Spleen (tissue), 11 donors: ENCODE measurements around the gene PTPRE. TPM values are rescaled to one million over a fixed set of nuclear protein-coding genes. Genes with fewer than 3 reads are reported as not detected.
A peak's percentile ranks its signal among the peaks of the same experiment; 100 is the strongest.

ENCODE experiments used
- DNase-seq: peaks from one replicate; pipeline ENCODE4 v3.0.0-alpha.2; 2020
- H3K27ac ChIP-seq, 8 donors: fragments of 200-600 bp; sonication (generic) in 7 of 8; 1 replicate in 4 of 8; 2 replicates in 4 of 8; pipeline versions ENCODE4 v1.5.0 to v1.8.0; 2016 to 2021; ENCODE audit warnings: inconsistent platforms in 4 of 8, mild to moderate bottlenecking in 4 of 8, moderate library complexity in 1 of 8
- H3K27me3 ChIP-seq, 7 donors: fragments of 200-600 bp; sonication (generic) in 6 of 7; replicated peaks in 1 of 7; 1 replicate in 4 of 7; 2 replicates in 3 of 7; pipeline versions ENCODE4 v1.5.0 to v1.8.0; 2016 to 2021; ENCODE audit warnings: inconsistent platforms in 3 of 7, mild to moderate bottlenecking in 1 of 7
- H3K36me3 ChIP-seq, 6 donors: fragments of 200-600 bp; sonication (generic) in 5 of 6; 1 replicate in 4 of 6; 2 replicates in 2 of 6; pipeline versions ENCODE4 v1.5.0 to v1.8.0; 2016 to 2021; ENCODE audit warnings: inconsistent platforms in 2 of 6
- H3K4me1 ChIP-seq, 6 donors: fragments of 200-600 bp; sonication (generic) in 5 of 6; 1 replicate in 3 of 6; 2 replicates in 3 of 6; pipeline versions ENCODE4 v1.5.0 to v1.8.0; 2016 to 2021; ENCODE audit warnings: inconsistent platforms in 3 of 6
- H3K4me3 ChIP-seq, 8 donors: fragments of 200-600 bp; sonication (generic) in 7 of 8; 1 replicate in 4 of 8; 2 replicates in 4 of 8; pipeline versions ENCODE4 v1.5.0 to v1.8.0; 2016 to 2021; ENCODE audit warnings: inconsistent platforms in 4 of 8, mild to moderate bottlenecking in 4 of 8, moderate library complexity in 2 of 8
- H3K9me3 ChIP-seq, 8 donors: fragments of 200-600 bp; sonication (generic) in 7 of 8; 1 replicate in 4 of 8; 2 replicates in 4 of 8; pipeline versions ENCODE4 v1.5.0 to v1.8.0; 2016 to 2021; ENCODE audit warnings: inconsistent platforms in 4 of 8
- POLR2A ChIP-seq, 3 donors: fragments of 450-650 bp; IDR thresholded peaks; one replicate each; pipeline ENCODE4 v1.5.1; 2017; ENCODE audit warnings: antibody characterized with exemption in 3 of 3, mild to moderate bottlenecking in 1 of 3
- POLR2AphosphoS5 ChIP-seq, 3 donors: sonication (generic); formaldehyde crosslinking; IDR thresholded peaks; one replicate each; pipeline ENCODE4 v1.5.1; 2017; ENCODE audit warnings: antibody characterized with exemption in 3 of 3
- WGBS, 5 donors: extraction: QIAGEN DNeasy Blood & Tissue Kit in 3 of 5; methylation state at CpG; one replicate each; pipeline versions ENCODE4 v1.1.5 to v1.1.7; 2013 to 2018; 5-methylcytosine and 5-hydroxymethylcytosine counted together
- intact Hi-C: fragments of 100-400 bp; cut with DNase I; formaldehyde crosslinking; loops from one replicate; pipeline ENCODE4 v1.15.0; 2023; ENCODE audit warnings: low total_unique reads
- polyA plus RNA-seq, 3 donors: library from polyadenylated mRNA; stranded (reverse); fragments of 200-250 nt; gene quantifications; one replicate each; pipeline ENCODE4 v1.2.1, GENCODE V29; 2013
- total RNA-seq, 7 donors: library from RNA; depleted of rRNA in 3 of 7; stranded (reverse); fragments of >200 nt in 3 of 7; fragmentation: NEBNext Ultra II Directional in 4 of 7; extraction: Animal tissue kit (Norgen Biotek cat#: 25700) in 4 of 7; gene quantifications; one replicate each; pipeline versions ENCODE4 v1.1.0 to v1.2.1, GENCODE V29; 2016 to 2021
- TF ChIP-seq, protein P1 (sequence below), 11 experiments: fragments of 200-600 bp in 7 of 11; fragments of 450-650 bp in 4 of 11; sonication (generic) in 4 of 11; IDR thresholded peaks in 8 of 11; conservative IDR thresholded peaks in 3 of 11; 1 replicate in 7 of 11; 2 replicates in 4 of 11; pipeline versions ENCODE4 v1.4.0 to v1.8.0; 2016 to 2021; ENCODE audit warnings: antibody characterized with exemption in 11 of 11, inconsistent platforms in 4 of 11, mild to moderate bottlenecking in 1 of 11
- donor health status: healthy with polysubstance abuse.
- donor health status: DM: no; HTN: no; CAD: no; lungs with moderate emphysema.
- donor health status: DM: no; HTN: no; CAD: no.
- donor health status: Bipolar disorder and iron deficiency.
- donor health status: healthy.
- donor health status: DM: no; HTN: no; CAD: no.
- donor health status: DM: yes; HTN: yes; CAD: no.

PTPRE gene
- total and polyA plus RNA-seq, 10 donors: 6.2 to 133 (median 70.2) TPM

DNA sequence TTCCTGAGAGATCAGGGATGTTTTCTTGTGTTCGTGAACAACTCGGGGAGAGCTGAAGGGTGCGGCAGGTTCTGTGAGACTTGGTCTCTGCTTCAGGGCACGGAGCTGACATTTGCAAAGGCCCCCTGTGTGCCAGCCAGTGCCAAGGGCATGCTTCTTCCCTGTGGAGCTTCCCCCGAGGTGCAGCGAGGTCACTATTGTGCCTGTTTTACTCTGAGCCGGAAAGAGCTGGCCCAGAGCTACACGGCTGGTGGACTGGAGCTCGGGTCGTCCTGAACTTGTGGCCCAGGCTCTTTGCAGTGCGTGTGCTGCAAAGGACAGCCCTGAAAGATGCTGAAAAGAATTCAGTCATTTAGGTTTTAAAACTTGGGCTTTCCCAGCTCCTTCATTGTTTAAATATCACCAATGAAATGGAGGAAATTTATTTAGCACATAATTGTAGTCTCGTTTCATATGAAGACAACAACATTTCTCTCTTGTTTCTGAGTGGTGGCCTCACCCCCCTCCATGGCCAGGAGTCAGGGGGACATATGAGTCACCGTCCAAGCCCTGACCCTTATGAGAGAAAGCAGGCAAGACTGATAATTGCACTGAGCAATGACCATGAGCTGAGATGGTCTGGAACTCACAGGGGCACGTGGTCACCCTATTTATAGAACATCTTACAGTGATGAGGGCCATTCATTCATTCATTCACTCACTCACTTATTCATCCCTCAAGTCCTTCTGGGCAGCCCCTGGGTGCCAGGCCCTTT lies 102.6 kb downstream of the PTPRE start:
- TF ChIP-seq POLR2AphosphoS5 (IDR thresholded peaks at IDR 0.05) (peak in 1 of 3 donors; percentile 36), POLR2A (IDR thresholded peaks at IDR 0.05) (no peak)
- H3K4me1 ChIP-seq: peaks cover 6 to 35% (median 24%) of the 10 kb centered on the region in 6 donors
- peak overlapping the region in 1 of 8 donors; percentile 9 for H3K27ac ChIP-seq
- H3K9me3 ChIP-seq: no peaks in the 10 kb centered on the region
- H3K36me3 ChIP-seq: no peaks in the 10 kb centered on the region
- H3K27me3 ChIP-seq: no peaks in the 10 kb centered on the region
- 69 to 81% (median 75%) methylated on average over 14 of the region's 14 CpGs for WGBS, 5 donors
- intact Hi-C loops: loop anchor here (2.0 kb wide), 1 partner anchor 103 kb away; the partner anchor contains the start of gene PTPRE
- H3K4me3 ChIP-seq: no peak overlapping the region
- DNase-seq: no peak

DNA sequence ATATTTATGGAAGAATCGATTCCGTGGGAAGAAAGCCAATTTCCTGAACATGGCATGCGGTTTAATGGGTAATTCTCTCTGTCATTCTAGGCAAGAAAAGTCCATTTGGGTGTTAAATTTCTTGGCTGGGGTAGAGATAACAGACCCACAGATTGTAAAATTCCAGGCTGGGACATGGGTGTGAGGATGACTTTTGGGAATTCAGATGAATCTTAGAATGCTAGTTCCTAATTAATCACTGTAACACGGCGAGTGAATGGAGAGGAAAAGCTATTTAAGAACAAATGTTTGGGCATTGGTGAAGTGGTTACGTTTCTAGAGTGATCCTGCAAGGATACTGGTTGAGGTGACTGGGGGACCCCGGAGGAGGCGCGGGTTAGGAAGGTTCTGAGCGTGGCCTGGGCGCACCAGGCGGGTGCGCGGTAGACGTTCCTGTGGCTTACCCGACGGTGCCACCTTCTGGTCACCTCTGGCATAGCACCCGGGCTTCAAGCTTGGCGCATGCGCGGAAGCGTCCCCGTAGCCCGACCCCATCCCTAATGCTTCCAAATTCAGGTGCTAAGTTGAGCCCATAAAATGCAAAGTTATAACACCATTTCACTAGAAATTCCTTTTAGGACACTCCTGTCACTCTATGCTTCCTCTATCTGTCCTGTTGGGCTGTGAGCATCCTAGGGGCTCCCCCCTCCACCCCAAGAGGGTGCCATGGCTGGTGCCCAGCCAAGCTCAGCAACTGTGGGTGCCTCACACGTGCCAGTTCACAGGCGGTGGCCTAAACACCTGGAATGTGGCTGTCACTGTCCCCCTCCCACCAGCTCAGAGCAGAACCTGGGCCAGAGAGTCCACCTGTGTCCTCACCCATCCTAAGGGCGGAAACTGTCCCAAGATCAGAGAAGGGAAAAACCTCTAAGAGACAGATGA lies 104.4 kb downstream of the PTPRE start:
- WGBS, 5 donors: 14 to 22% (median 16%) methylated on average over 22 to 27 of the region's 27 CpGs
- H3K27me3 ChIP-seq: no peaks in the 10 kb centered on the region
- no peak overlapping the region for H3K27ac ChIP-seq
- intact Hi-C loops: loop anchor here (2.0 kb wide), 1 partner anchor 105 kb away; the partner anchor contains the start of gene PTPRE
- H3K4me1 ChIP-seq: peaks cover 6 to 35% (median 24%) of the 10 kb centered on the region in 6 donors
- TF ChIP-seq POLR2A (IDR thresholded peaks at IDR 0.05) (no peak), POLR2AphosphoS5 (IDR thresholded peaks at IDR 0.05) (peak; percentile 45 to 76 (median 64))
- TF ChIP-seq, protein P1, sequence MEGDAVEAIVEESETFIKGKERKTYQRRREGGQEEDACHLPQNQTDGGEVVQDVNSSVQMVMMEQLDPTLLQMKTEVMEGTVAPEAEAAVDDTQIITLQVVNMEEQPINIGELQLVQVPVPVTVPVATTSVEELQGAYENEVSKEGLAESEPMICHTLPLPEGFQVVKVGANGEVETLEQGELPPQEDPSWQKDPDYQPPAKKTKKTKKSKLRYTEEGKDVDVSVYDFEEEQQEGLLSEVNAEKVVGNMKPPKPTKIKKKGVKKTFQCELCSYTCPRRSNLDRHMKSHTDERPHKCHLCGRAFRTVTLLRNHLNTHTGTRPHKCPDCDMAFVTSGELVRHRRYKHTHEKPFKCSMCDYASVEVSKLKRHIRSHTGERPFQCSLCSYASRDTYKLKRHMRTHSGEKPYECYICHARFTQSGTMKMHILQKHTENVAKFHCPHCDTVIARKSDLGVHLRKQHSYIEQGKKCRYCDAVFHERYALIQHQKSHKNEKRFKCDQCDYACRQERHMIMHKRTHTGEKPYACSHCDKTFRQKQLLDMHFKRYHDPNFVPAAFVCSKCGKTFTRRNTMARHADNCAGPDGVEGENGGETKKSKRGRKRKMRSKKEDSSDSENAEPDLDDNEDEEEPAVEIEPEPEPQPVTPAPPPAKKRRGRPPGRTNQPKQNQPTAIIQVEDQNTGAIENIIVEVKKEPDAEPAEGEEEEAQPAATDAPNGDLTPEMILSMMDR (IDR thresholded peaks at IDR 0.05 in 8 of 11, conservative IDR thresholded peaks at IDR 0.05 in 3 of 11): peak; percentile 93 to 100 (median 99)
- H3K9me3 ChIP-seq: no peaks in the 10 kb centered on the region
- peak; percentile 96 for DNase-seq
- H3K36me3 ChIP-seq: no peaks in the 10 kb centered on the region
- H3K4me3 ChIP-seq: peak overlapping the region in 1 of 8 donors; percentile 41

DNA sequence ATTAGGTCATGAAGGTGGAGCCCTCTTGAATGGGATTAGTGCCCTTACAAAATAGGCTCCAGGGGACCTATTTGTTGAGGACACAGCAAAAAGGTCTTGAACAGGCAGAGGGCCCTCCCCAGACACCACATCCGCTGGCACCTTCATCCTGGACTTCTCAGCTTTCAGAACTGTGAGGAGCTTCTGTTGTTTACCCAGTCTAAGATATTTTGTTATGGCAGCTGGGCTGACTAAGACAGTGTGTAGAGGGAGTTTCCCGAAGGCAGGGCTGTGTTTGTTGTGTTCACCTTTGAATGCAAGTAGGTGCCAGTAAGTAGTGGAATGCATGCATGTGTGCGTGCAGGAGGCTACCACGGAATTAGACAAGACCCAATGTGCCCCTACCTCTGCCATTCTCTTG lies 106.7 kb downstream of the PTPRE start:
- DNase-seq: no peak
- peaks cover 0 to 11% (median 0%) of the 10 kb centered on the region in 7 donors for H3K27me3 ChIP-seq
- intact Hi-C loops: no loop called here
- H3K27ac ChIP-seq: no peak overlapping the region
- WGBS, 5 donors: 81 to 94% (median 90%) methylated on average over 4 of the region's 4 CpGs
- peaks cover 6 to 35% (median 24%) of the 10 kb centered on the region in 6 donors for H3K4me1 ChIP-seq
- no peaks in the 10 kb centered on the region for H3K9me3 ChIP-seq
- no peak overlapping the region for H3K4me3 ChIP-seq
- no peaks in the 10 kb centered on the region for H3K36me3 ChIP-seq
- no peak for TF ChIP-seq POLR2AphosphoS5 (IDR thresholded peaks at IDR 0.05)
- no peak for TF ChIP-seq POLR2A (IDR thresholded peaks at IDR 0.05)
- TF ChIP-seq, protein P1 (IDR thresholded peaks at IDR 0.05 in 8 of 11, conservative IDR thresholded peaks at IDR 0.05 in 3 of 11): no peak

DNA sequence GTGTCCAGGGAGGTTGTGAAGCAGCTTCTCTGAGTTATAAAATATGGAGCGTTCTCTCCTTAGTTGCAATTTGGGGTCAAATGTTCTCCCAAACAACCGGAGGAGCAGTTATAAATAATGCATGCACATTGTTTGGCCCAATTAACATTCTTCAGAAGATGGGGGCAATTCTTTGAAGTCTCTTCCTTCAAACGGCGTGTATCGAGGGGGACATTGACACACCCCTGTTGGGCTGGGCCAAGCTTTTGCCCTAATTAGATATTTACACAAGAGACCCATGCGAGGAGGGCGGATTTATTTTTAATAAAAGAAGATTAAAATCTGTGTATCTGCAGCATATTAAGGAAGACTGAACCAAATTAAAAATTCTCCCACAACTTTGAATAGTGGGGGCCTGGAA lies 107.3 kb downstream of the PTPRE start:
- WGBS, 5 donors: 90 to 95% (median 92%) methylated on average over 7 of the region's 7 CpGs
- TF ChIP-seq POLR2A (IDR thresholded peaks at IDR 0.05): no peak
- no peak for DNase-seq

More for the DNA sequence above, 107.3 kb downstream of the PTPRE start:
- intact Hi-C loops: no loop called here
- H3K4me1 ChIP-seq: peaks cover 6 to 29% (median 22%) of the 10 kb centered on the region in 6 donors
- H3K9me3 ChIP-seq: no peaks in the 10 kb centered on the region
- H3K4me3 ChIP-seq: no peak overlapping the region
- H3K36me3 ChIP-seq: no peaks in the 10 kb centered on the region
- no peak overlapping the region for H3K27ac ChIP-seq
- peaks cover 0 to 11% (median 0%) of the 10 kb centered on the region in 7 donors for H3K27me3 ChIP-seq
